K562 (cell line): ENCODE data around the gene RNPEP. TPM values are rescaled to one million over a fixed set of nuclear protein-coding genes. Genes with fewer than 3 reads are reported as not detected.

Source experiments
- GABPB2 ChIP-seq: fragments of 250-450 bp; sonication (Bioruptor Pico); conservative IDR thresholded peaks from 2 replicates; pipeline ENCODE4 v1.5.1; 2021; ENCODE audit warnings: mild to moderate bottlenecking
- HNRNPL ChIP-seq: fragments of 200-400 bp; formaldehyde crosslinking; IDR thresholded peaks from 2 replicates; pipeline ENCODE4 v1.6.1; 2017; ENCODE audit warnings: low read depth, mild to moderate bottlenecking, low read length
- HSF4 ChIP-seq: fragments of 250-450 bp; sonication (Bioruptor Pico); IDR thresholded peaks from 2 replicates; pipeline ENCODE4 v2.1.2; 2022; ENCODE audit warnings: mild to moderate bottlenecking, moderate library complexity, borderline replicate concordance
- IRF9 ChIP-seq: fragments of 450-650 bp; IDR thresholded peaks from 2 replicates; pipeline ENCODE4 v1.6.1; 2016; ENCODE audit warnings: missing biosample characterization, missing genetic modification characterization
- KDM5B ChIP-seq: fragments of 200-600 bp; sonication (generic); IDR thresholded peaks from 2 replicates; pipeline ENCODE4 v1.6.1; 2012; ENCODE audit warnings: low read depth, mild to moderate bottlenecking, moderate library complexity, low read length, control low read depth, inconsistent platforms; ENCODE audit not compliant: insufficient replicate concordance
- KHSRP ChIP-seq: fragments of 450-650 bp; IDR thresholded peaks from 2 replicates; pipeline ENCODE4 v1.6.1; 2017
- NFATC3 ChIP-seq: fragments of 450-650 bp; IDR thresholded peaks from 2 replicates; pipeline ENCODE4 v1.6.1; 2017; ENCODE audit warnings: mild to moderate bottlenecking
- NR1H2 ChIP-seq: sonication (generic); formaldehyde crosslinking; IDR thresholded peaks from 2 replicates; pipeline ENCODE4 v1.4.0; 2020; ENCODE audit warnings: mild to moderate bottlenecking, missing genetic modification reagents
- PHB ChIP-seq: fragments of 250-450 bp; sonication (Bioruptor Pico); IDR thresholded peaks from 2 replicates; pipeline ENCODE4 v1.5.0; 2021
- TCF15 ChIP-seq: fragments of 250-450 bp; sonication (Bioruptor Pico); IDR thresholded peaks from 2 replicates; pipeline ENCODE4 v1.8.0; 2022; ENCODE audit warnings: moderate library complexity, mild to moderate bottlenecking, inconsistent platforms
- TEAD4 ChIP-seq, 2 experiments: sonication (generic) in 1 of 2; formaldehyde crosslinking in 1 of 2; IDR thresholded peaks; 2 replicates each; pipeline versions ENCODE4 v1.6.1 to v1.8.0; 2012 to 2022; ENCODE audit warnings: borderline replicate concordance in 1 of 2, inconsistent platforms in 1 of 2, low read length in 1 of 2, mild to moderate bottlenecking in 1 of 2, missing genetic modification reagents in 1 of 2
- U2AF2 ChIP-seq: fragments of 200-400 bp; formaldehyde crosslinking; optimal IDR thresholded peaks from 2 replicates; pipeline ENCODE3; 2017; ENCODE audit warnings: low read depth, mild to moderate bottlenecking, low read length
- ZBTB9 ChIP-seq: fragments of 450-650 bp; formaldehyde crosslinking; IDR thresholded peaks from 2 replicates; pipeline ENCODE4 v1.4.0; 2020; ENCODE audit warnings: mild to moderate bottlenecking, moderate library complexity
- ZNF134 ChIP-seq: fragments of 250-450 bp; sonication (Bioruptor Pico); conservative IDR thresholded peaks from 2 replicates; pipeline ENCODE4 v1.4.0; 2020
- ZNF280B ChIP-seq: fragments of 250-450 bp; sonication (Bioruptor Pico); IDR thresholded peaks from 2 replicates; pipeline ENCODE4 v1.5.1; 2021; ENCODE audit warnings: mild to moderate bottlenecking
- ZNF41 ChIP-seq: fragments of 250-450 bp; sonication (Bioruptor Pico); conservative IDR thresholded peaks from 2 replicates; pipeline ENCODE4 v1.4.0; 2020; ENCODE audit warnings: mild to moderate bottlenecking
- ZNF609 ChIP-seq: sonication (generic); formaldehyde crosslinking; IDR thresholded peaks from 2 replicates; pipeline ENCODE4 v1.8.1; 2023; ENCODE audit warnings: missing genetic modification reagents, mild to moderate bottlenecking, borderline replicate concordance
- polyA plus RNA-seq, 8 experiments: library from polyadenylated mRNA; depleted of rRNA in 4 of 8; stranded (reverse) in 5 of 8; unstranded in 3 of 8; fragments of >200 nt; fragmentation: Nextera tagmentation in 2 of 8; fragmentation: Illumina TruSeq in 1 of 8; extraction: Ambion mirVana in 2 of 8; extraction: Trizol in 1 of 8; gene quantifications; 2 replicates each; pipeline versions ENCODE4 v1.2.1 to v1.2.3, GENCODE V29; 2011 to 2014; ENCODE audit warnings: inconsistent platforms in 1 of 8, missing spikeins in 1 of 8
- total RNA-seq, 7 experiments: library from RNA; depleted of rRNA in 6 of 7; stranded (reverse); fragments of >200 nt in 6 of 7; fragmentation: Illumina TruSeq in 2 of 7; extraction: Trizol in 2 of 7; gene quantifications; 2 replicates each; pipeline versions ENCODE4 v1.2.1 to v1.2.3, GENCODE V29; 2011 to 2021; ENCODE audit warnings: low replicate concordance in 1 of 7

Gene RNPEP
- total and polyA plus RNA-seq, 9 of the 15 experiments (the other 6 are each of a cell fraction or from before 2014, with no cell fraction given) = 27.5 to 131 (median 63.4) TPM

- 0 out of 2 replicates have a peak, but pooled peaks have one; percentile 20 for TF ChIP-seq ZBTB9
- no peak for TF ChIP-seq TCF15 (CRISPR knock-in tag)
- TF ChIP-seq ZNF609 (CRISPR knock-in tag) = no peak
- 0 out of 2 replicates have a peak, but pooled peaks have one; percentile 32 for TF ChIP-seq IRF9 (tag)
- TF ChIP-seq ZNF41 = no peak
- TF ChIP-seq PHB (CRISPR knock-in tag) = no peak
- TF ChIP-seq GABPB2 = no peak
- TF ChIP-seq NR1H2 (CRISPR knock-in tag) = no peak
- peak; percentile 42; the same call in 1 of the 2 replicates for TF ChIP-seq TEAD4 (IDR thresholded peaks at IDR 0.05; ENCODE audit: low read length)
- no peak for TF ChIP-seq TEAD4 (CRISPR knock-in tag; IDR thresholded peaks at IDR 0.05; ENCODE audit: borderline replicate concordance)
- TF ChIP-seq U2AF2 = no peak
- TF ChIP-seq ZNF134 = 0 out of 2 replicates have a peak, but pooled peaks have one; percentile 11
- no peak for TF ChIP-seq ZNF280B (CRISPR knock-in tag)
- no peak for TF ChIP-seq KHSRP
- no peak for TF ChIP-seq HSF4
- no peak for TF ChIP-seq NFATC3
- no peak for TF ChIP-seq KDM5B
- TF ChIP-seq HNRNPL = no peak
Observed at GRCh38 chr1:201941420-201942128, 40.9 kb upstream of the RNPEP start (continued).
